Measurements from ENCODE around the gene GORAB. TPM values are rescaled to one million over a fixed set of nuclear protein-coding genes. Genes with fewer than 3 reads are reported as not detected.

GORAB gene
- total RNA-seq, 1 donor from 2014 or later = 19.4 TPM

- H3K36me3 Mint-ChIP-seq = no peaks in the 10 kb centered on the region
- no peak for DNase-seq (ENCODE audit: extremely low spot score, unreplicated experiment)
- H3K4me3 Mint-ChIP-seq = no peak overlapping the region
- no peak overlapping the region for H3K27ac Mint-ChIP-seq
- H3K27me3 Mint-ChIP-seq = no peaks in the 10 kb centered on the region
- no peak for TF ChIP-seq CTCF (conservative IDR thresholded peaks at IDR 0.05)
- H3K4me1 Mint-ChIP-seq (ENCODE audit: unreplicated experiment) = no peaks in the 10 kb centered on the region
- no peaks in the 10 kb centered on the region for H3K9me3 Mint-ChIP-seq
Measured at GRCh38 chr1:170518185-170518834, 13.7 kb upstream of the GORAB start.

DNA sequence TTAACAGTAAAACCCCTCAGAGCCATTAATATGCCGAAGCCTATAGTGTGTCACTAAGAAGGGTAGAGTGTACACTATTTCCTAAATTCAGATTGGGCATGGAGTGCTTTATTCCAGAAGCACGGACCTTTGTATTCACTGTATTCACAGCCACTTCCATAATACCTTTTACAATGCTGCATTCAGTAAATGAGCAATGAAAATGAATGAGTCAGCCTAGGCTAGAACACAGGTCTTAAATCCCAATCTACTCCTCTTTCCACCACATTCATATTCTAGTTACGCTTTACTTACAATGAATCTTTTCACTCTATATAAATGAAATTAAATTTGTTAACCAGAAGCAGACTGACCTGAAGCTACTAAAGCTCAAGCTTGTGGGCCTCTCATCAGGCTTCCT, 13.0 kb upstream of the GORAB start:
- H3K4me1 Mint-ChIP-seq (ENCODE audit: unreplicated experiment) = no peaks in the 10 kb centered on the region
- no peak overlapping the region for H3K4me3 Mint-ChIP-seq
- no peak for TF ChIP-seq CTCF (conservative IDR thresholded peaks at IDR 0.05)
- no peak overlapping the region for H3K27ac Mint-ChIP-seq
- no peaks in the 10 kb centered on the region for H3K27me3 Mint-ChIP-seq
- no peaks in the 10 kb centered on the region for H3K9me3 Mint-ChIP-seq
- no peak for DNase-seq (ENCODE audit: extremely low spot score, unreplicated experiment)
- no peaks in the 10 kb centered on the region for H3K36me3 Mint-ChIP-seq

DNA sequence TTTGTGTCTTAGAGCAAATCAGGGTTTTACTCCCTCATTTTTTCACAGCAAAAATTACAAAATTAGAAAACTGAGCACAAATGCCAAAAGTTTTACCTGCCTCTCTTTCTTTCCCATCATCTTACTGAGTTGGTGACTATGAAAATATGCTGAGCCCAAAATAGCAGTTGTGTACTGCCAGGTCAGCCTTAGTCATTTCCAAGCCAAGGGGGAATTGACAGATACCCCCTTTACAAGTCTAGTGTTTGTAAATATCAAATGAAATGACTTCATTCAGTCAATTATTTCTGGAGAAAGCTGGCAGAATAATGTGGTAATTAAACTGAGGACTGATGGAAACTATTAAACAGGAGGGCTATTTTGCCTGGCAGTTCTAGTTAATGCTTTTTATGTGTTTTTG, 11.4 kb upstream of the GORAB start:
- H3K36me3 Mint-ChIP-seq = no peaks in the 10 kb centered on the region
- no peak for DNase-seq (ENCODE audit: extremely low spot score, unreplicated experiment)
- no peaks in the 10 kb centered on the region for H3K9me3 Mint-ChIP-seq
- no peaks in the 10 kb centered on the region for H3K4me1 Mint-ChIP-seq (ENCODE audit: unreplicated experiment)
- no peak for TF ChIP-seq CTCF (conservative IDR thresholded peaks at IDR 0.05)
- no peaks in the 10 kb centered on the region for H3K27me3 Mint-ChIP-seq
- no peak overlapping the region for H3K27ac Mint-ChIP-seq
- H3K4me3 Mint-ChIP-seq = no peak overlapping the region

GRCh38 chr1:170521818-170522217, 10.1 kb upstream of the GORAB start:
- no peak for DNase-seq (ENCODE audit: extremely low spot score, unreplicated experiment)
- no peaks in the 10 kb centered on the region for H3K4me1 Mint-ChIP-seq (ENCODE audit: unreplicated experiment)
- peaks cover 4% of the 10 kb centered on the region for H3K27me3 Mint-ChIP-seq
- no peaks in the 10 kb centered on the region for H3K36me3 Mint-ChIP-seq
- H3K9me3 Mint-ChIP-seq = no peaks in the 10 kb centered on the region
- no peak for TF ChIP-seq CTCF (conservative IDR thresholded peaks at IDR 0.05)
- no peak overlapping the region for H3K4me3 Mint-ChIP-seq
- no peak overlapping the region for H3K27ac Mint-ChIP-seq

DNA sequence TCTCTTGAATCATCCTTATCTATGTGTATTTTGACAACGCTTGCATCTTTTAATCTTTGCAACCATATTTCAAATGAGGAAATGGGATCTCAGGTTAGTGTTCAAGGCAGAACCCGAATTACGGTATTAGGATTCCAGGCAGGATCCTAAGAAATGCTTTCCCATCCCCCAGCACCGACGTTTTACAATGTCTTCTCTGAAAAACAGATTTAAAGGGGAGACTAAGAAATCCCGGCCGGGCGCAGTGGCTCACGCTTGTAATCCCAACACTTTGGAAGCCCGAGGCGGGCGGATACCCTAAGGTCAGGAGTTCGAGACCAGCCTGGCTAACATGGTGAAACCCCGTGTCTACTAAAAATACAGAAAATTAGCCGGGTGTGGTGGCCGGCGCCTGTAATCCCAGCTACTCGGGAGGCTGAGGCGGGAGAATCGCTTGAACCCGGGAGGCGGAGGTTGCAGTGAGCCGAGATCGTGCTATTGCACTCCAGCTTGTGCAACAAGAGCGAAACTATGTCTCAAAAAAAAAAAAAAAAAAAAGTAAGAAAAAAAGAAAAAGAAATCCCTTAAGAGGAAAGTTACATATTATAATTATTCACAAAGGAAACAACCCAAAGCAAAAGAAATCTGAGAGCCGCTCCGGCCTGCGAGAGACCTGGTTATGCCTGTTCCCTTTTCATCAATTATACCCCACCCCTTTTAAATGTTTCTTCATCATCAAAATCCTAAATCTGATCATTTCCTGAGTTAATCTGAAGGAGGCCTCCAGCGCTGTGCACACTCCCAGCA, 801 bp upstream of the GORAB start:
- no peak for DNase-seq (ENCODE audit: extremely low spot score, unreplicated experiment)
- H3K4me1 Mint-ChIP-seq (ENCODE audit: unreplicated experiment) = peaks cover 3% of the 10 kb centered on the region
- TF ChIP-seq CTCF (conservative IDR thresholded peaks at IDR 0.05) = no peak
- no peak overlapping the region for H3K4me3 Mint-ChIP-seq
- H3K27ac Mint-ChIP-seq = no peak overlapping the region
- H3K27me3 Mint-ChIP-seq = peaks cover under 1% of the 10 kb centered on the region
- H3K36me3 Mint-ChIP-seq = peaks cover 7% of the 10 kb centered on the region
- H3K9me3 Mint-ChIP-seq = no peaks in the 10 kb centered on the region

Measured in type B pancreatic cell (in vitro differentiated cells).